ENCODE data around the gene SCAPER.

The SCAPER gene

GRCh38 chr15:76353023-76353577, 552.0 kb downstream of the SCAPER start:
- no peaks in the 10 kb centered on the region for H3K4me1 ChIP-seq
- H3K79me2 ChIP-seq, result no peaks in the 10 kb centered on the region
- no peak overlapping the region for H3K27ac ChIP-seq
- H3K4me3 ChIP-seq (ENCODE audit: low read depth, low read length), result no peak overlapping the region
- no peaks in the 10 kb centered on the region for H3K9me3 ChIP-seq (ENCODE audit: control insufficient read depth, low read length)
- no peaks in the 10 kb centered on the region for H3K27me3 ChIP-seq (ENCODE audit: control insufficient read depth, insufficient read depth, low read length)
- H3K36me3 ChIP-seq (ENCODE audit: control insufficient read depth, insufficient read depth, low read length), result no peaks in the 10 kb centered on the region
- no peak overlapping the region for H3K9ac ChIP-seq
- H3K4me2 ChIP-seq (ENCODE audit: low read length), result no peak overlapping the region
- no peak for TF ChIP-seq CTCF (IDR thresholded peaks at IDR 0.05)
- no peak overlapping the region for H2AFZ ChIP-seq

GRCh38 chr15:76349301-76350070, 555.7 kb downstream of the SCAPER start:
- Histone ChIP-seq H3K9me3 (ENCODE audit: control insufficient read depth, low read length) (no peaks in the 10 kb centered on the region), H3K4me3 (ENCODE audit: low read depth, low read length) (no peak overlapping the region)
- no peak for TF ChIP-seq CTCF (IDR thresholded peaks at IDR 0.05)

GRCh38 chr15:76347482-76348055, 557.6 kb downstream of the SCAPER start:
- TF ChIP-seq CTCF (IDR thresholded peaks at IDR 0.05), result no peak
- no peak overlapping the region for H3K4me3 ChIP-seq (ENCODE audit: low read depth, low read length)
- H3K4me2 ChIP-seq (ENCODE audit: low read length), result no peak overlapping the region
- no peak overlapping the region for H3K9ac ChIP-seq
- peaks cover 18% of the 10 kb centered on the region for H3K27me3 ChIP-seq (ENCODE audit: control insufficient read depth, insufficient read depth, low read length)
- no peaks in the 10 kb centered on the region for H3K36me3 ChIP-seq (ENCODE audit: control insufficient read depth, insufficient read depth, low read length)
- H3K27ac ChIP-seq, result no peak overlapping the region
- no peaks in the 10 kb centered on the region for H3K9me3 ChIP-seq (ENCODE audit: control insufficient read depth, low read length)
- no peaks in the 10 kb centered on the region for H3K79me2 ChIP-seq
- H2AFZ ChIP-seq, result no peak overlapping the region
- no peaks in the 10 kb centered on the region for H3K4me1 ChIP-seq

More at GRCh38 chr15:76349301-76350070, 555.7 kb downstream of the SCAPER start:
- Histone ChIP-seq H3K36me3 (ENCODE audit: control insufficient read depth, insufficient read depth, low read length) (no peaks in the 10 kb centered on the region), H2AFZ (no peak overlapping the region), H3K9ac (no peak overlapping the region), H3K27ac (no peak overlapping the region), H3K4me2 (ENCODE audit: low read length) (no peak overlapping the region), H3K27me3 (ENCODE audit: control insufficient read depth, insufficient read depth, low read length) (peaks cover 6% of the 10 kb centered on the region), H3K79me2 (no peaks in the 10 kb centered on the region), H3K4me1 (no peaks in the 10 kb centered on the region)

GRCh38 chr15:76346669-76347481, 558.3 kb downstream of the SCAPER start:
- H3K79me2 ChIP-seq, result no peaks in the 10 kb centered on the region
- H3K27me3 ChIP-seq (ENCODE audit: control insufficient read depth, insufficient read depth, low read length), result peaks cover 24% of the 10 kb centered on the region
- no peak for TF ChIP-seq CTCF (IDR thresholded peaks at IDR 0.05)
- H3K9me3 ChIP-seq (ENCODE audit: control insufficient read depth, low read length), result no peaks in the 10 kb centered on the region
- no peaks in the 10 kb centered on the region for H3K4me1 ChIP-seq
- H3K9ac ChIP-seq, result no peak overlapping the region
- no peak overlapping the region for H3K4me3 ChIP-seq (ENCODE audit: low read depth, low read length)
- H3K4me2 ChIP-seq (ENCODE audit: low read length), result no peak overlapping the region
- no peak overlapping the region for H3K27ac ChIP-seq
- H2AFZ ChIP-seq, result no peak overlapping the region
- H3K36me3 ChIP-seq (ENCODE audit: control insufficient read depth, insufficient read depth, low read length), result no peaks in the 10 kb centered on the region
